Measurements from ENCODE around the gene PCNX1.
A peak's percentile ranks its signal among the peaks of the same experiment; 100 is the strongest.
"Not testable (repeated sequence)": the region's sequence is repeated elsewhere in the genome, so short reads cannot be mapped to it uniquely, and the experiment has no call there.

The PCNX1 gene

DNA sequence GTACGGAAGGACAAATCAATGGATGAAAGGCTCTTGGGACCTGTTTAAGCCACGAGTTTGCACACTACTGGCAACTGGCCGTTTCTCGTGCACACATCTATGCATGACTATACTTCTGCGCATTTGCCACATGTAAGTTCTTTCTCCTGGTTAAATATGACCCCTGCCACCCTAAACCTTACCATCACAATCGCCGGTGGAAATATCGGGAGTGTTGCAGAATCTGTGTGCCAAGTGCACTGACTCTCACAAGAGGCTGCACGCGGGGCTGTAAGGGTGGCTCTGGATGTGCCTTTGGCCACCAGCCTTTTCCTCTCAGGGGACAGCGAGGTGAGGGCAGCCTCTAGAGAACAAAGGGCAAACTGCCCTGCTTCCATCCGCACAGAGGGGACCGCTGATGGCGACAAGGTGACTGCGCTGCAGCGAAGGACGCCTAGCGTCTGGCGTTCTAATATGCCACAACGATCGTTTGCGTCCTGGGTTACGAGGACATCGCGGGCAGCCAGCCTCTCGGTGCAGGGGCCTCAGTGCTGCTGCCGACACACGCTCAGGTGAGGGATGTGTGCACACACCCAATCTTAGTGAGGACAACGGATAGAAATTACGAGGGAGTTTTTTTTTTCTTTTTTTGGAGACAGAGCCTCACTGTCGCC lies 232.2 kb downstream of the PCNX1 start:
- DNase-seq (ENCODE audit: low spot score) = no peak
- no peak for TF ChIP-seq CTCF (IDR thresholded peaks at IDR 0.05; ENCODE audit: extremely low read depth, missing control alignments)

DNA sequence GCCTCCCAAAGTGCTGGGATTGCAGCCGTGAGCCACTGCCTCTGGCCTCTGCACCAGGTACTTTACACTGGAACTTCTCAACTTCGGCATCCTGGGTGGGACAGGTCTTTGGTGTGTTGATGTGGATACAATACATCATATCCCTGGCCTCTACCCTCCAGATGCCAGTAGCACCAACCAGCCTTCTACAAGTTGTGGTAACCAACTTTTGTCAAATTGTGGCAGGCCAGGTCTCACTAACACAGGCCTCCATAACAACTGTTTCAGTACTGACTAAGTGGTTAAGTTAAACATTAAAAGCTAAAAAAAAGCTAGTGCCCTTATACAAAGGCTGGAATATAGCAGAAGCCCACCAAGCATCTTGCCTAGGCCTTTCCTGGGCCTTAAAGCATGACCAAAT lies 232.9 kb downstream of the PCNX1 start:
- no peak for TF ChIP-seq CTCF (IDR thresholded peaks at IDR 0.05; ENCODE audit: extremely low read depth, missing control alignments)
- DNase-seq (ENCODE audit: low spot score) = no peak

DNA sequence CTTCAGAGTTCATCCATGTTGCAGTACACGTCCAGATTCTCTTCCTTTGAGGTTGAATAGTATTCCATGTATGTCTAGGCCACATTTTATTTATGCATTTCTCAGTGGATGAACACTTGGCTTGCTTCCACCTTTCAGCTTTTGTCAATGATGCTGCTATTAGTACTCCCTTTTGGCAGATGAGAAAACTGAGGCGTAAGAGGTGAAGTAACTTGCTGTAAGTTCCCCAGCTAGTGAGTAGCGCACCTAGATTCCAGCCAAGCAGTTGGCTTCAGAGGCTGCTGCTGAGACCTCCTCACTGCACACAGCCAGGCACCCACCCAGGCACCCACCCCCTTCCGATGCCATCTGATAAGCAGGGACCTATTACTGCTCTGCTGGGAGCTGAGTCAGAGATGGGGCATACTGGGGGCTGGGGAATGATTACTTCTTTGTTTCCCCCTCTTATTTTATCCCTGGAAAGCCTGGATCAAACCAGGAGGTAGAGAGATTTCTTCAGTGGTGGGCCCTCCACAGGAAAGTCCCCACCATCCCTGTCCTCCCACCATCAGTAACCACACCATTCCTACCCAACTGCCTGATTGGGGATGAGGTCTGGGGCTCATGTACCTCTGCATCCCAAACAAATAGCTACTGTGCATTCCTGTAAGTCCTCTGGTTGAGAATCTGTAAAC lies 234.6 kb downstream of the PCNX1 start:
- no peak for TF ChIP-seq CTCF (IDR thresholded peaks at IDR 0.05; ENCODE audit: extremely low read depth, missing control alignments)
- no peak for DNase-seq (ENCODE audit: low spot score)

DNA sequence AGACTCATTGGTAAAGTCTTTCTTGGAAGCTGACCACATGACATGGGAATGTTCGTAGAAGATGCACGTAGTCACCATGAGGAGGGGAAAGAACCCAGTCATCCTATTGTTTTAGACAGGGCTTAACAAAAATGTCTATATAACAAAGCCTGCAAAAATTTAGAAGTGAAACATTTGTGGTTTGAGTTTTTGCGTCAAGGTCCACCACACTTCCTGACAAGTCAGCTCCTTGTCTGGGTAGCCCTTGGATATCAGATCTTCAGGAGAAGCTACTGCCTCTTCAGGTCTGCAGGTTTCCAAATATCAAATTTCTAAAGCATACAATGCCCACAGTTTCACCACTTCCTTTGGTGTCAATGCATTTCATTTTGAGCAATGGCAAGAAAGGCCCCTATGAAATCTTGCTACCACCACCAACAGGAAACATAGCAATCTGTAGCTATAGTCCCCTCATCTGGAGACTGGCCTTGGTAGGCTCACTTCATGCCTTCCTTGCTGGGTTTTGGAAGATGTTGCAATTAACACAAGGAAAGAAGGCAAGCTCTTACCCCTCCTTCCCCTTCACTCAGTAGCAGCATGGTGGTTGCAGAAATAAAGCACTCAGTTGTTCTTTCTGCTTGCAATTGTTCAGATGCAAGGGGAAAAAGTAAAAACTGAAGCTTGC lies 235.2 kb downstream of the PCNX1 start:
- no peak for TF ChIP-seq CTCF (IDR thresholded peaks at IDR 0.05; ENCODE audit: extremely low read depth, missing control alignments)
- peak; percentile 36 for DNase-seq (ENCODE audit: low spot score)

- no peak for DNase-seq (ENCODE audit: low spot score)
- TF ChIP-seq CTCF (IDR thresholded peaks at IDR 0.05; ENCODE audit: extremely low read depth, missing control alignments) = no peak
Observed at GRCh38 chr14:71143381-71144290, 236.4 kb downstream of the PCNX1 start.

- not testable (repeated sequence) for DNase-seq (ENCODE audit: low spot score)
Observed at GRCh38 chr14:71147335-71147734, 240.1 kb downstream of the PCNX1 start.

DNA sequence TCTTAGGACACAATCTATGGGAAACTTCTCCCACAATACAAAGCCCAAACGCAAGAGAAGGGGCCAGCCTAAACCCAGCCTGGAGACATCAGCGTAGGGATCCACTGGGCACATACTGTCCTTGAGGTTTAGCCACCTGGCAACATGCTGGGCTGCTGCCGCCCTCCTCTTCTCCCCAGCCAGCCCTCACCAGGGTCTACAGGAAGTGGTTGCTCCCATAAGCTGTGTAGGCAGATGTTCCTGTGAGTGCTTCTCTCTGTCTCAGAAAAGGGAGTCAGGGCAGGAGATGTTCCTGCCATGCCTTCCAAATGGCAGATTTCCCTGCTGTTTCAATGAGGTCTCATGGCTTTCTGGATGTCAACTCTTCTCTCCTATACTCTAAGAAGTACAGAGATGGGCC lies 241.4 kb downstream of the PCNX1 start:
- TF ChIP-seq CTCF (IDR thresholded peaks at IDR 0.05; ENCODE audit: extremely low read depth, missing control alignments) = no peak
- no peak for DNase-seq (ENCODE audit: low spot score)
